ENCODE measurements around the gene PTPRM. TPM values are rescaled to one million over a fixed set of nuclear protein-coding genes. Genes with fewer than 3 reads are reported as not detected.

Gene PTPRM
- polyA plus RNA-seq, 1 of the 3 experiments (the other 2 are of a cell fraction) = 16.0 TPM

DNA sequence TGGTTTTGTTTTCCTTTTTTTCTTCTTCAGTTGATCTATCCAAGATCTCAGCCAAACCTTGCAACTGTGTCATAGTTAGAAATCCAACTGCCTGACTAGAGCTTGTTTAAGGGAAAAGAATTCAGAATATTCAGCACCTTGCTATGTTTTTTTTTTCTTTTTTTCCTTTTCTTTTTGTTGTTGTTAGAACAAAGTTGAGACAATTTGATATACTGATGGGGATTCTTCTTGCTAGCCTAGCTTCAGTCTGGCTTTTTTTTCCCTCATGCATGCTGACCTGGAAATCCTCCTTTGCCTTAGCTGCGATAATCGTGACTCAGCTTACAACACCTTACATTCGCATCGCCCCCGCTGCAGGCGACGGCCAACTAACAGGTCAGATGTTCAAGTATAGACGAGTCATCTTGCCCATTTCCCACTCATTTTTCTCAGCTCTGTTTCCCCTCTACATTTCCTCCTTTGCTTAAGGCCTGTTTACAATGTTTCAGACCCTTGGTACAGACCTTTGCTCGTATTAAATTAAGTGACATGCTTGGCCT, 554.9 kb downstream of the PTPRM start:
- WGBS (ENCODE audit: low lambda C conversion rate) = 56% methylated on average over 9 of the region's 9 CpGs
- no peak for TF ChIP-seq FOSL2 (IDR thresholded peaks at IDR 0.05; ENCODE audit: borderline replicate concordance, low read depth)
- TF ChIP-seq RXRA (IDR thresholded peaks at IDR 0.05; ENCODE audit: borderline replicate concordance, low read depth) = no peak
- TF ChIP-seq ELF1 (IDR thresholded peaks at IDR 0.05) = no peak
- TF ChIP-seq FOXM1 (IDR thresholded peaks at IDR 0.05; ENCODE audit: low read depth) = no peak
- TF ChIP-seq, protein P1, sequence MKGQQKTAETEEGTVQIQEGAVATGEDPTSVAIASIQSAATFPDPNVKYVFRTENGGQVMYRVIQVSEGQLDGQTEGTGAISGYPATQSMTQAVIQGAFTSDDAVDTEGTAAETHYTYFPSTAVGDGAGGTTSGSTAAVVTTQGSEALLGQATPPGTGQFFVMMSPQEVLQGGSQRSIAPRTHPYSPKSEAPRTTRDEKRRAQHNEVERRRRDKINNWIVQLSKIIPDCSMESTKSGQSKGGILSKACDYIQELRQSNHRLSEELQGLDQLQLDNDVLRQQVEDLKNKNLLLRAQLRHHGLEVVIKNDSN (IDR thresholded peaks at IDR 0.05; ENCODE audit: borderline replicate concordance, low read depth) = no peak
- no peak for TF ChIP-seq POLR2AphosphoS5 (IDR thresholded peaks at IDR 0.05; ENCODE audit: low read depth, low read length)
- TF ChIP-seq, protein P2, sequence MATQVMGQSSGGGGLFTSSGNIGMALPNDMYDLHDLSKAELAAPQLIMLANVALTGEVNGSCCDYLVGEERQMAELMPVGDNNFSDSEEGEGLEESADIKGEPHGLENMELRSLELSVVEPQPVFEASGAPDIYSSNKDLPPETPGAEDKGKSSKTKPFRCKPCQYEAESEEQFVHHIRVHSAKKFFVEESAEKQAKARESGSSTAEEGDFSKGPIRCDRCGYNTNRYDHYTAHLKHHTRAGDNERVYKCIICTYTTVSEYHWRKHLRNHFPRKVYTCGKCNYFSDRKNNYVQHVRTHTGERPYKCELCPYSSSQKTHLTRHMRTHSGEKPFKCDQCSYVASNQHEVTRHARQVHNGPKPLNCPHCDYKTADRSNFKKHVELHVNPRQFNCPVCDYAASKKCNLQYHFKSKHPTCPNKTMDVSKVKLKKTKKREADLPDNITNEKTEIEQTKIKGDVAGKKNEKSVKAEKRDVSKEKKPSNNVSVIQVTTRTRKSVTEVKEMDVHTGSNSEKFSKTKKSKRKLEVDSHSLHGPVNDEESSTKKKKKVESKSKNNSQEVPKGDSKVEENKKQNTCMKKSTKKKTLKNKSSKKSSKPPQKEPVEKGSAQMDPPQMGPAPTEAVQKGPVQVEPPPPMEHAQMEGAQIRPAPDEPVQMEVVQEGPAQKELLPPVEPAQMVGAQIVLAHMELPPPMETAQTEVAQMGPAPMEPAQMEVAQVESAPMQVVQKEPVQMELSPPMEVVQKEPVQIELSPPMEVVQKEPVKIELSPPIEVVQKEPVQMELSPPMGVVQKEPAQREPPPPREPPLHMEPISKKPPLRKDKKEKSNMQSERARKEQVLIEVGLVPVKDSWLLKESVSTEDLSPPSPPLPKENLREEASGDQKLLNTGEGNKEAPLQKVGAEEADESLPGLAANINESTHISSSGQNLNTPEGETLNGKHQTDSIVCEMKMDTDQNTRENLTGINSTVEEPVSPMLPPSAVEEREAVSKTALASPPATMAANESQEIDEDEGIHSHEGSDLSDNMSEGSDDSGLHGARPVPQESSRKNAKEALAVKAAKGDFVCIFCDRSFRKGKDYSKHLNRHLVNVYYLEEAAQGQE (IDR thresholded peaks at IDR 0.05; ENCODE audit: low read depth, low read length) = no peak
- TF ChIP-seq TEAD4 (IDR thresholded peaks at IDR 0.05; ENCODE audit: borderline replicate concordance, insufficient read depth) = no peak
- TF ChIP-seq SIN3A (IDR thresholded peaks at IDR 0.05; ENCODE audit: borderline replicate concordance, low read depth, low read length) = no peak
- TF ChIP-seq, protein P3, sequence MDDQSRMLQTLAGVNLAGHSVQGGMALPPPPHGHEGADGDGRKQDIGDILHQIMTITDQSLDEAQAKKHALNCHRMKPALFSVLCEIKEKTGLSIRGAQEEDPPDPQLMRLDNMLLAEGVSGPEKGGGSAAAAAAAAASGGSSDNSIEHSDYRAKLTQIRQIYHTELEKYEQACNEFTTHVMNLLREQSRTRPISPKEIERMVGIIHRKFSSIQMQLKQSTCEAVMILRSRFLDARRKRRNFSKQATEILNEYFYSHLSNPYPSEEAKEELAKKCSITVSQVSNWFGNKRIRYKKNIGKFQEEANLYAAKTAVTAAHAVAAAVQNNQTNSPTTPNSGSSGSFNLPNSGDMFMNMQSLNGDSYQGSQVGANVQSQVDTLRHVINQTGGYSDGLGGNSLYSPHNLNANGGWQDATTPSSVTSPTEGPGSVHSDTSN (IDR thresholded peaks at IDR 0.05) = no peak
- no peak for TF ChIP-seq EZH2phosphoT487 (IDR thresholded peaks at IDR 0.05; ENCODE audit: borderline replicate concordance, low read depth)
- TF ChIP-seq RAD21 (IDR thresholded peaks at IDR 0.05; ENCODE audit: low read length) = no peak
- TF ChIP-seq, protein P4, sequence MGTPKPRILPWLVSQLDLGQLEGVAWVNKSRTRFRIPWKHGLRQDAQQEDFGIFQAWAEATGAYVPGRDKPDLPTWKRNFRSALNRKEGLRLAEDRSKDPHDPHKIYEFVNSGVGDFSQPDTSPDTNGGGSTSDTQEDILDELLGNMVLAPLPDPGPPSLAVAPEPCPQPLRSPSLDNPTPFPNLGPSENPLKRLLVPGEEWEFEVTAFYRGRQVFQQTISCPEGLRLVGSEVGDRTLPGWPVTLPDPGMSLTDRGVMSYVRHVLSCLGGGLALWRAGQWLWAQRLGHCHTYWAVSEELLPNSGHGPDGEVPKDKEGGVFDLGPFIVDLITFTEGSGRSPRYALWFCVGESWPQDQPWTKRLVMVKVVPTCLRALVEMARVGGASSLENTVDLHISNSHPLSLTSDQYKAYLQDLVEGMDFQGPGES (IDR thresholded peaks at IDR 0.05; ENCODE audit: low read depth, low read length) = no peak
- TF ChIP-seq GATA2 (CRISPR knock-in tag; IDR thresholded peaks at IDR 0.05) = no peak
- no peak for TF ChIP-seq FOXJ3 (CRISPR knock-in tag; IDR thresholded peaks at IDR 0.05)
- TF ChIP-seq YY1 (IDR thresholded peaks at IDR 0.05; ENCODE audit: low read depth) = no peak
- TF ChIP-seq, protein P5, sequence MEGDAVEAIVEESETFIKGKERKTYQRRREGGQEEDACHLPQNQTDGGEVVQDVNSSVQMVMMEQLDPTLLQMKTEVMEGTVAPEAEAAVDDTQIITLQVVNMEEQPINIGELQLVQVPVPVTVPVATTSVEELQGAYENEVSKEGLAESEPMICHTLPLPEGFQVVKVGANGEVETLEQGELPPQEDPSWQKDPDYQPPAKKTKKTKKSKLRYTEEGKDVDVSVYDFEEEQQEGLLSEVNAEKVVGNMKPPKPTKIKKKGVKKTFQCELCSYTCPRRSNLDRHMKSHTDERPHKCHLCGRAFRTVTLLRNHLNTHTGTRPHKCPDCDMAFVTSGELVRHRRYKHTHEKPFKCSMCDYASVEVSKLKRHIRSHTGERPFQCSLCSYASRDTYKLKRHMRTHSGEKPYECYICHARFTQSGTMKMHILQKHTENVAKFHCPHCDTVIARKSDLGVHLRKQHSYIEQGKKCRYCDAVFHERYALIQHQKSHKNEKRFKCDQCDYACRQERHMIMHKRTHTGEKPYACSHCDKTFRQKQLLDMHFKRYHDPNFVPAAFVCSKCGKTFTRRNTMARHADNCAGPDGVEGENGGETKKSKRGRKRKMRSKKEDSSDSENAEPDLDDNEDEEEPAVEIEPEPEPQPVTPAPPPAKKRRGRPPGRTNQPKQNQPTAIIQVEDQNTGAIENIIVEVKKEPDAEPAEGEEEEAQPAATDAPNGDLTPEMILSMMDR (IDR thresholded peaks at IDR 0.05) = no peak
- no peak for TF ChIP-seq MEF2A (IDR thresholded peaks at IDR 0.05; ENCODE audit: borderline replicate concordance, low read depth)
- no peak for TF ChIP-seq RCOR1 (IDR thresholded peaks at IDR 0.05; ENCODE audit: low read length)
- Histone ChIP-seq H3K79me2 (ENCODE audit: insufficient read depth) (no peaks in the 10 kb centered on the region), H3F3A (replicated peaks; ENCODE audit: insufficient read depth) (no peaks in the 10 kb centered on the region), H3K27ac (ENCODE audit: low read depth in 2 of 2, low read length in 1 of 2) (peak overlapping the region in 1 of 2 experiments; percentile 22; a peak in 1 of 4 replicates), H3K4me3 (ENCODE audit: low read depth in 2 of 2, low read length in 1 of 2) (no peak overlapping the region), H3K9ac (no peak overlapping the region), H3K4me2 (no peak overlapping the region; the same call in 1 of the 2 replicates), H2AFZ (ENCODE audit: low read depth) (no peak overlapping the region), H3K9me2 (no peaks in the 10 kb centered on the region), H3K36me3 (replicated peaks in 1 of 2; ENCODE audit: control insufficient read depth in 1 of 2, insufficient read depth in 2 of 2, low read length in 1 of 2) (no peaks in the 10 kb centered on the region), H3K9me3 (no peaks in the 10 kb centered on the region), H4K20me1 (ENCODE audit: insufficient read depth) (no peaks in the 10 kb centered on the region), H3K27me3 (ENCODE audit: insufficient read depth) (no peaks in the 10 kb centered on the region), H3K4me1 (ENCODE audit: control insufficient read depth in 1 of 2, insufficient read depth in 2 of 2, low read depth in 1 of 2, low read length in 1 of 2) (peaks cover 3 to 7% of the 10 kb centered on the region in 2 experiments)
- POLR2A ChIA-PET = no interaction called here
- no peak for DNase-seq
- CTCF ChIA-PET = interaction anchor here (0.5 to 0.6 kb wide), 2 partner anchors 72 to 196 kb away, joined by 3 to 4 read pairs; no protein-coding TSS in a partner anchor
